Globus pallidus (tissue), 1 donor: ENCODE data around the gene CYTH1.

Source experiments
- DNase-seq: peaks from one replicate; pipeline ENCODE4 v3.0.0-alpha.2; 2015; ENCODE audit warnings: low spot score

Gene CYTH1

DNA sequence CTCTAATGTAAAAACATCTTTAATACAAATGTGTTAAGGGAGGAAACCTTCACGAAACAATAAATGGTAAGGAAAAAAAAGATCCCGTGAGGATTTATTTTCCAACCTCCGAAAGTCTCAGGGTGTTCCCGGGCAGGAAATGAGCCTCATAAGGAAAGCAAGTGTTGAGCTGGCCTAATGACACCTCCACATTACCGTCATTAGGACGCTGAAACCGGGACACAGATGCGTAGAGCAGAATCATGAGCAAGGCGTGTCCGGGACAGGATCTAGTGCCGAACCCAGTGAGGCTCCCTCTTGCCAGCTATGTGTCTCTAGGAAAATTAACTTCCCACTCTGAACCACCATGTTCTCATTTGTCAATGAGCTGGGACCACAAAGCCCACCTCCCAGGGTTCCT is 22.7 kb upstream of the CYTH1 start:
- no peak for DNase-seq

GRCh38 chr17:78803186-78803845 is 21.2 kb upstream of the CYTH1 start:
- DNase-seq = no peak

- no peak for DNase-seq
These were observed 20.4 kb upstream of the CYTH1 start for GRCh38 chr17:78802459-78802858.

GRCh38 chr17:78802008-78802407 is 19.9 kb upstream of the CYTH1 start:
- DNase-seq = no peak

DNA sequence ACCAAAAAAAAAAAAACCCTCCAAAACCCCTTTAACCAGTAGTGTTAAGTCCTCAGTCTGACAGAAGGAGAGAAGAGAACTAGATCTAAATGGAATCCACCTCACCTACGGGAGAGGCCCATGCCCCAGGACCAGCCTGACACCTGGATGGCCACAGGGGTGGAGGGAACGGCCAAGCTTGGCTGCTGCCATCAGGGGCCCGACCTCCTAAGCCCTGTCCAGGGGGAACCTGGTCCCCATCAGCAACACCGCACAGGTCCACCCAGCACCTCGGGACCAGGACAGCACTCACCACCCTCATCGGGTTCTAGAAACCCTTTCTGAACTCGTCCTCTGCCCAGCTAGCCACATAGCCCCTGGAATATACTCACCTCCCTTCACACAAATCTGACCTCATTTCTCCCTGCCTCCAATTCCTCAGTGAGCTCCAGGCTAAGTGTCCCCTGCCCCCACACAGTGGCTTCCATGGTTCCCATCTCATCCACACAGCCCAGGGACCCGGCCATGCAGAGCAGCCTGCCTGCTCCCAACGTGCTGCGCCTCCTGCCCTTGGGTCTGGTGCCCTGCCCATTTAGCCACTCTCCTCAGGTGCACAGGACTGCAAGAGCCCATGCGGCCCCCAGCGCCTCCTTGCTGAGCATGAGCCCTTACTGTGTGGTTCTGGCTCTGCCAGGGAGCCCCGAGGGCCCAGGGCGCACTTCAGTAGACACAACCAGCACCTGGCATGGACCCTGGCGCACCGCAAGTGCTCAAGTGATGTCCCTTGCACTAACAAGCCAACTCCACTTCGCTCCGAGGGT is 18.3 kb upstream of the CYTH1 start:
- DNase-seq = no peak

GRCh38 chr17:78798695-78799559 is 16.9 kb upstream of the CYTH1 start:
- peak; percentile 55 for DNase-seq

DNA sequence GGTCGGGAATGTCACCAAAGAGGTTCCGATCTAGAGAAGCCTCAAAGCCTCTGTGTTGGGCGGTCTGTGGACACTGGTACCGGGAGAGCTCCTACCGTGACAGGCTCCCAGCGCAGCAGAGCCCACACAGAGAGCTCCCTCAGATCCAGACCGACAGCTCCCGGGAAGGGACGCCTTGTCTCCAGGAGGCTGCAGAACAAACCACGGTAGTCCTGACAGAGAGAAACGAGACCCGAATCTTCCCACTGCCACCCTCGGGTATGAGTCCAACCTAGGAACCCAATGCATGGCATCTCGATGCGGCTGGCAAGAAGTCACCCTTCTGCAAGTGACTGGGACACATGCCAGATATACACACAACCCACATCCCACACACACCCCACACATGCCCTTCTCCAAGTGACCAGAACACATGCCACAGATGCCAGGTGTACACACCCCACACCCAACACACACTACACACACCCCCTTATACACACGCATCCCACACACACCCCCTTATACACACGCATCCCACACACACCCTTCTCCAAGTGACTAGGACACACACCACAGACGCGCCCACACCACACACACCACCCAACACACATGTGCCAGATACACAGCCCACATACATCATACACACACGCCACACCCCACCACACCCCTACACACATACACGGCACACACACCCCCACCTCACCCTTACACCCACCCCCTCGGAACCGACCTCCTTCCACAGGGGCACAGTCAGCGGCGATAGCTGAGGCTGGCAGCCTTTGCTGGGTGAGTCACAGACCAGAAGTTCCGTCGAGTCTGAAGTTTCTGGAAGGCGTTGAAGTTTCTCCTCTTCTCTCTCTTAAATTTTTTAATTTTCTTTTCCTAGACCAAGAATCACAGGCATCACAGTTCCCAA is 15.9 kb upstream of the CYTH1 start:
- no peak for DNase-seq

DNA sequence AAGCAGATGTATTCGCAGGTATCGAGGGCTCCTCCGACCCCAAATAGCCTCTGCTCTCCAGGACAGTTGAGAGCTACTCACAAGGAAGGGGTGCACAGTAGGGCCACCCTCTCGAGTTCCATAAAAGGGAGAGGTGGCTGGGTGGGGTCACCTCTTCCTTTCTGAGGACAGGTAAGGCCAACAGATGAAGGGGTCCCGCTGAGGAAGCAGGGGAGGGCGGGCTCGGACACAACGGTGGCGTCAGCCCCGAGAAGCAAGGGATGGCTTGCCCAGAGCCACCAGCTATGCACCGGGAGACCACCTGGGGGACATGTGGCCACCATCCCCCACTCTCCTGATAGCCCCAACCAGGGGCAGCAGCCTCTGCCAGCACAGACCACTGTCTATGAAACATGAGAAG is 15.1 kb upstream of the CYTH1 start:
- DNase-seq = no peak

- no peak for DNase-seq
These were observed 14.4 kb upstream of the CYTH1 start for GRCh38 chr17:78796517-78796900.

DNA sequence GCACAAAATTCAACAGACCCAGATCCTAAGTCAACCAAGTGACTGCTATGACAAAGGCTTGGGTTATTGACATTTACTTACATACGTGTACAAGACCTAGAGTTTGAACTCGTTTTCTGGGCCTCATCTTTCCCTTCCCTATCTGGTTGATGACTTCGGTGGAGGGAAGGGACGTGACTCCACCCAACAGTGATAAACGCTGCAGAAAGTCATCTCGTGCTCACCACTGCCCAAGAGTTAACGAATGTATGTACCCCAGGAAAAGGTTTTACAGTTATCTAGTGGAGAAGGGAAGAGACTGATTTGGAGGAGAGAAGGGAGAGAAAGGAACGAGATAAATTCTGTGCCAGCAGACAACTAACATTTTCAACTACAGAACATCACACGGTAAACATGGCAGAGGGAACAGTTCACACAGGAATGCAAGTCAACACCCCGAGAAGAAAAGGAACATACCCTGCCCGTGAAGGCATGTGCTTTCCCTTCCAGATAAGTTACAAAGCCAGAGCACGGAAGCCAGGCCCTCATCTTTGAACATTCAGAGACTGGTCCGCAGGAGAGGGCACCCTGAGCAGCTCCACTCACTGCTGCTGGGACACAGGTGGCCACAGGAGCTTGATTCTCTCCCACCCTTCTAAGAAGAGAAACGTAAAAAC is 13.9 kb upstream of the CYTH1 start:
- DNase-seq = no peak

GRCh38 chr17:78794864-78795640 is 13.0 kb upstream of the CYTH1 start:
- no peak for DNase-seq

- no peak for DNase-seq
These were observed 12.3 kb upstream of the CYTH1 start for GRCh38 chr17:78794399-78794798.

GRCh38 chr17:78793968-78794367 is 11.9 kb upstream of the CYTH1 start:
- DNase-seq = no peak

DNA sequence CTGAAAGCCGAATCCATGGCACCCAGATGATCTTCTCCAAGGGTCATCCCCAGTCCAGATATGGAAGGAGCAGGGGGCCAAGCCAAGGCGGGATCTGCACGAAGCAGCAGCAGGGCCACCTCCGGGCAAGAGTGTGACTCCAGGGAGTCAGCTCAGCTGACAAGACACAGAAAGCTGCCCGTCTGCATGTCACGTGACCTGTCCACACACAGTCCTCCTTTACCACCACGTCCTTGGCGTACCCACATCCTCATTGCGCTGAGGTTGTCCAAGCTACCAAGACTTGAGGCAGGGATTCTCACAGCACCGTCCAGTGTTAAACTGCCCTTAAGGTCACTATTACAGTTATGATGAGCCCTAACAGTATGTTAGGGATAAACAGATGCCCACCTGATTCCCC is 11.3 kb upstream of the CYTH1 start:
- no peak for DNase-seq

GRCh38 chr17:78791840-78792709 is 10.0 kb upstream of the CYTH1 start:
- no peak for DNase-seq

DNA sequence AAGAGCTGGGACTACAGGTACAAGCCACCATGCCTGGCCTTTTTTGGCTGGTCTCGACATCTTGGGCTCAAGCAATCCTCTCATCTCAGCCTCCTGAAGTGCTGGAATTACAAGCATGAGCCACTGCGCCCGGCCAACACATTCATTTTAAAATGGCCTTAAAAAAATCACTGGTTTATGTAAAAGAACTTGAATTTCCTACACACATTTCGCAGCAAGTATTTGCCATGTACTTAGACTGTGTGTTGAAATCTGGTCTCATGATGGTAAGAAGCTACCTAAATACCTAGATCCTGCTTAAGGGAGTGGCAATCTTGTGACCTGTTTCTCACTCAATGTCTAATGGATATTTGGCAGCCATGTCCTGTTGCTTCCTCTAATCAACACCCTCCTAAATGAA is 8.5 kb upstream of the CYTH1 start:
- no peak for DNase-seq

DNA sequence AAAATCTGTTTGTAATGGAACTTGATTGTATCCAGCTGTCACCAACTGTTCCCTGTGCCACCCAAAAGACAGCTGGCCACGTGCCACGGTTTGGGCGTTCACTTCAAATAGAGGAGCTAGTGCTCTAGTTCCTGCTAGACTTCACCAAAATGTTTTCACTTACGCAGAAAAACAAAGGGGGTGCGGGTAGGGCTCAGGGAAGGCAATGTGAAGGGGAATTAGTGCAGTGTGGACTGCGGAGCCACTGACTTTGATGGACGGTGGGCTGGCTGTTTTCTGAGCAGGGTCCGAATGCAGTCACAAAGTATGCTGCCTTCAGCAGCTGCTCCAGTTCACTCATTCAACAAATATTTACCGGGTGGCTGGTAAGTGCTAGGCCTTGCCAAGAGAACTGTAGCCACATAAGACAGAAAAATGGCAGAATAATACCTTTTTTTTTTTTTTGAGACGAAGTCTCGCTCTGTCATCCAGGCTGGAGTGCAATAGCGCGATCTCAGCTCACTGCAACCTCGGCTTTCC is 7.6 kb upstream of the CYTH1 start:
- no peak for DNase-seq

GRCh38 chr17:78789149-78789662 is 7.1 kb upstream of the CYTH1 start:
- no peak for DNase-seq

DNA sequence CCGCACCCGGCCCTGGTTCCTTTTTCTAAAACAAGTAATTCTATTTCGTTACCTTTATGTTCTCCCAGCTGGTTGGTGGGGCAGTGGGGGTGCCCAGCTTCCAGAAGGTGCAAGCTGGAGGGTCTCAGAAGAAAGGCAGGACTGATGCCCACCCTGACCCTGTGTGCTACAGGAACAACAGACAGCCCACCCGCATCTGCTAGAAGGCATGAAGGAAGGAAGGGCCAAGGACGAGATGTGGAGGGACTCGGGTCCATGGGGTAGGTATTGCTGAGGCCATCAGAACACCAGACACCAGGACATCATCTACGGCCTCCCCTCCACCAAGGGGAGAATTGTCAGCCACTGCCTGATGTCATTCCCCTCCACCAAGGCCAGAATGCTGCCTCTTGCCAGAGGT is 6.4 kb upstream of the CYTH1 start:
- no peak for DNase-seq
